ENCODE results near the gene FRMD8. TPM values are rescaled to one million over a fixed set of nuclear protein-coding genes. Genes with fewer than 3 reads are reported as not detected.
A peak's percentile ranks its signal among the peaks of the same experiment; 100 is the strongest.

The FRMD8 gene
- total and polyA plus RNA-seq, 9 of the 15 experiments (the other 6 are each of a cell fraction or from before 2014, with no cell fraction given): 4.5 to 54.5 (median 15.8) TPM

GRCh38 chr11:65366340-65366773 is 20.1 kb upstream of the FRMD8 start (continued):
- TF ChIP-seq ZNF146 (CRISPR knock-in tag; IDR thresholded peaks at IDR 0.05; ENCODE audit: unreplicated experiment) (no peak), ZBTB12 (CRISPR knock-in tag; IDR thresholded peaks at IDR 0.05) (no peak), ZSCAN29 (IDR thresholded peaks at IDR 0.05) (no peak), MECOM (CRISPR knock-in tag; IDR thresholded peaks at IDR 0.05) (no peak), ZNF644 (tag; IDR thresholded peaks at IDR 0.05; ENCODE audit: low read depth) (no peak), MGA (IDR thresholded peaks at IDR 0.05) (no peak), ZNF511 (CRISPR knock-in tag; IDR thresholded peaks at IDR 0.05) (no peak), CTBP1 (IDR thresholded peaks at IDR 0.05; ENCODE audit: borderline replicate concordance) (peak; percentile 14; the same call in 1 of the 2 replicates), HNRNPK (IDR thresholded peaks at IDR 0.05; ENCODE audit: low read depth, low read length, poor library complexity, severe bottlenecking) (no peak), ZNF785 (CRISPR knock-in tag; IDR thresholded peaks at IDR 0.05) (no peak), MLLT1 (IDR thresholded peaks at IDR 0.05) (peak in 1 of 2 experiments; percentile 48; a peak in 1 of 4 replicates), ARHGAP35 (IDR thresholded peaks at IDR 0.05; ENCODE audit: partially characterized antibody) (no peak), ZNF445 (CRISPR knock-in tag; IDR thresholded peaks at IDR 0.05; ENCODE audit: low read depth) (no peak), SRSF9 (IDR thresholded peaks at IDR 0.05; ENCODE audit: borderline replicate concordance, low read depth, low read length) (no peak)

Data from K562 (cell line).